GM21825 (cell line): ENCODE data around the gene PAEP.
"Not testable (repeated sequence)": the region's sequence is repeated elsewhere in the genome, so short reads cannot be mapped to it uniquely, and the experiment has no call there.

Source experiments
- ATAC-seq: cut with Tn5 transposase; IDR thresholded peaks from one replicate; pipeline ENCODE4 v1.9.1; 2021; ENCODE audit warnings: mild to moderate bottlenecking, moderate library complexity; ENCODE audit not compliant: unreplicated experiment

PAEP gene

GRCh38 chr9:135549478-135550343 is 11.8 kb upstream of the PAEP start:
- not testable (repeated sequence) for ATAC-seq

- ATAC-seq, result no peak
Measured at GRCh38 chr9:135550344-135550918, 11.1 kb upstream of the PAEP start.

- ATAC-seq, result no peak
Measured at GRCh38 chr9:135551031-135551430, 10.5 kb upstream of the PAEP start.

- no peak for ATAC-seq
Measured at GRCh38 chr9:135551456-135551855, 10.1 kb upstream of the PAEP start.

- no peak for ATAC-seq
Measured at GRCh38 chr9:135552021-135552697, 9.4 kb upstream of the PAEP start.

GRCh38 chr9:135552698-135553171 is 8.8 kb upstream of the PAEP start:
- ATAC-seq, result no peak

GRCh38 chr9:135554718-135555117 is 6.8 kb upstream of the PAEP start:
- ATAC-seq, result no peak

- no peak for ATAC-seq
Measured at GRCh38 chr9:135555203-135555602, 6.4 kb upstream of the PAEP start.

- no peak for ATAC-seq
Measured at GRCh38 chr9:135555910-135556309, 5.6 kb upstream of the PAEP start.

GRCh38 chr9:135559606-135560005 is 1.9 kb upstream of the PAEP start:
- ATAC-seq, result no peak

- ATAC-seq, result no peak
Measured at GRCh38 chr9:135562235-135562745, 734 bp downstream of the PAEP start.

- ATAC-seq, result no peak
Measured at GRCh38 chr9:135563039-135563476, 1.5 kb downstream of the PAEP start.

GRCh38 chr9:135563858-135564257 is 2.3 kb downstream of the PAEP start:
- ATAC-seq, result no peak

GRCh38 chr9:135565141-135565628 is 3.6 kb downstream of the PAEP start:
- no peak for ATAC-seq

GRCh38 chr9:135565636-135566035 is 4.1 kb downstream of the PAEP start:
- no peak for ATAC-seq

GRCh38 chr9:135566552-135566951 is 5.0 kb downstream of the PAEP start:
- no peak for ATAC-seq

GRCh38 chr9:135567311-135567710 is 5.8 kb downstream of the PAEP start:
- ATAC-seq, result no peak

- ATAC-seq, result no peak
Measured at GRCh38 chr9:135568026-135568425, 6.5 kb downstream of the PAEP start.

GRCh38 chr9:135570456-135570855 is 8.9 kb downstream of the PAEP start:
- ATAC-seq, result no peak

GRCh38 chr9:135572233-135572632 is 10.7 kb downstream of the PAEP start:
- ATAC-seq, result no peak

- no peak for ATAC-seq
Measured at GRCh38 chr9:135573124-135573523, 11.6 kb downstream of the PAEP start.
